GM18868 (cell line): ENCODE measurements around the gene FARS2.
"Not testable (repeated sequence)": the region's sequence is repeated elsewhere in the genome, so short reads cannot be mapped to it uniquely, and the experiment has no call there.

Experiments used
- ATAC-seq: cut with Tn5 transposase; IDR thresholded peaks from one replicate; pipeline ENCODE4 v1.9.1; 2021; ENCODE audit warnings: mild to moderate bottlenecking, moderate library complexity; ENCODE audit not compliant: unreplicated experiment

The FARS2 gene

GRCh38 chr6:5771211-5771610, 509.9 kb downstream of the FARS2 start:
- ATAC-seq: no peak

GRCh38 chr6:5771759-5772390, 510.6 kb downstream of the FARS2 start:
- no peak for ATAC-seq

- no peak for ATAC-seq
Observed at GRCh38 chr6:5772408-5773120, 511.3 kb downstream of the FARS2 start.

- no peak for ATAC-seq
Observed at GRCh38 chr6:5776104-5776503, 514.8 kb downstream of the FARS2 start.

- no peak for ATAC-seq
Observed at GRCh38 chr6:5776706-5777390, 515.5 kb downstream of the FARS2 start.

- ATAC-seq: peak; percentile 85
Observed at GRCh38 chr6:5778317-5778857, 517.1 kb downstream of the FARS2 start.

GRCh38 chr6:5778906-5779305, 517.6 kb downstream of the FARS2 start:
- no peak for ATAC-seq

GRCh38 chr6:5781019-5781418, 519.7 kb downstream of the FARS2 start:
- ATAC-seq: no peak

GRCh38 chr6:5781966-5782556, 520.7 kb downstream of the FARS2 start:
- ATAC-seq: no peak

GRCh38 chr6:5782783-5783547, 521.7 kb downstream of the FARS2 start:
- ATAC-seq: no peak

GRCh38 chr6:5783584-5784089, 522.3 kb downstream of the FARS2 start:
- ATAC-seq: no peak

GRCh38 chr6:5785249-5785648, 523.9 kb downstream of the FARS2 start:
- ATAC-seq: no peak

GRCh38 chr6:5786321-5786968, 525.1 kb downstream of the FARS2 start:
- no peak for ATAC-seq

GRCh38 chr6:5786969-5787720, 525.8 kb downstream of the FARS2 start:
- no peak for ATAC-seq

- ATAC-seq: not testable (repeated sequence)
Observed at GRCh38 chr6:5789426-5789825, 528.1 kb downstream of the FARS2 start.

GRCh38 chr6:5796555-5796954, 535.2 kb downstream of the FARS2 start:
- ATAC-seq: not testable (repeated sequence)

GRCh38 chr6:5806406-5806805, 545.1 kb downstream of the FARS2 start:
- not testable (repeated sequence) for ATAC-seq

GRCh38 chr6:5809450-5809849, 548.1 kb downstream of the FARS2 start:
- no peak for ATAC-seq

GRCh38 chr6:5811997-5812396, 550.7 kb downstream of the FARS2 start:
- ATAC-seq: no peak
